GM19023 (cell line): ENCODE data around the gene GNA12.

Experiments
- ATAC-seq: cut with Tn5 transposase; IDR thresholded peaks from one replicate; pipeline ENCODE4 v1.9.1; 2021; ENCODE audit warnings: mild to moderate bottlenecking, moderate library complexity; ENCODE audit not compliant: unreplicated experiment

Gene GNA12

DNA sequence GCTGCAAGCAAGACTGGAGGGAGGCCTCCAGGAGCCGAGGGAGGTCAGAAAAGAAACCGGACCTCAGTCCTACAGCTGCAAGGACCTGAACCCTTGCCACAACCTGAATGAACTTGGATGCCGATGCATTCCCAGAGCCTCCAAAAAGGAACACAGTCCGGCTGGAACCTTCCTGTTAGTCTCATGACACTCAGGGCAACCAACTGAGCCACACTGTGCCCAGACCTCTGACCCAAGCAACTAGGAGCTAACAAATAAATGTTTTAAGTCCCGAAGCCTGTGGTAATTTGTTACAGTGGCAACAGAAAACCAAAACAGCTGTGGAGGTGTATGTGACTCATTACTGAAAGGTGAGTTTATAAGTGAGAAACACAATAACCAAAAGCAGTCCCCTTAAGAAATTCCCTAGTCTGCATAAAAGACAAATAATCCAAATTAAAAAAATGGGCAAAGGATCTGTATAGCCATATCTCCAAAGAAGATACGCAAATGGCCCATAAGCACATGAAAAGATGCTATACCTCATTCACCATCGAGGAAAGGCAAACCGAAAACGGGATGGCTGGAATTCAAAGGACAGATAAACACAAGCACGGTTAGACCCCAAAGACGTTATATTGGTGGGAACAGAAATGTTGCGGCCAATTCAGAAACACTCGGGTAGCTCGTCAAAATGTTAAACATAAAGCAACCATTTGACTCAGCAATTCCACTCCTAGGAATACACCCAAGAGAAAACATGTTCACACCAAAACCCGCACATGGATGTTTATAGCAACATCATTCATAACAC, 24.8 kb downstream of the GNA12 start:
- no peak for ATAC-seq

DNA sequence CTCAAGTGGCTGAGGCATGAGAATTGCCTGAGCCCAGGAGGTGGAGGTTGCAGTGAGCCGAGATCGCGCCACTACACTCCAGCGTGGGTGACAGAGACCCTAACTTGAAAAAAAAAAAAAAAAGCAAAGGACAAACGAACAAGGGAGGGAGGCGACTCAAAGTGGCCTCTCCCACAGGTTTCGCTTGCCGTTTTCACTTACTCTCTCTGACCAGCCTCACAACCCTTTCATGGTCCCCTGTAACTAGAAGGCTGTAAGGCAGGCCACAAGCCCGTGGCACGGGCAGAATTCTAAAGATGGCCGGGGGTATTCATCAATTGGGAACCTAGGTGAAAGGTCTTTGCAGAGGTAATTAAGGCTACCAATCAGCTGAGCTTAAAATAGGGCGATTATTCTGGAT, 25.5 kb downstream of the GNA12 start:
- no peak for ATAC-seq

DNA sequence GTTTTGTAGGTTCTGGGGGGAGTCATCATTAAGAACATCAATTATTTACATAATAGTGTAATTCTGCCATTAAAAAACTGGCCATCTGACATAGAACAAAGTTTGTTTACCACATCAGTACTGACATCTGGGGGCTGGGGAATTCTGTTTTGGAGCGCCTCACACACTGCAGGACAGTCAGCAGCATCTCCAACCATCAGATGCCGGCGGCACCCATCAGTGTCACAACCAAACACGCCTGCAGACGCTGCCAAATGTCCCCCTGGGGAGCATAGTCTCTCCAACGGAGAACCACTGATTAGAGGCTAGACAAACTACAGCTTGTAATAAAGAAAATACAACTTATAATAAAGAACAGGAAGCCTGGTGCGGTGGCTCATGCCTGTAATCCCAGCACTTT, 26.0 kb downstream of the GNA12 start:
- ATAC-seq = no peak

DNA sequence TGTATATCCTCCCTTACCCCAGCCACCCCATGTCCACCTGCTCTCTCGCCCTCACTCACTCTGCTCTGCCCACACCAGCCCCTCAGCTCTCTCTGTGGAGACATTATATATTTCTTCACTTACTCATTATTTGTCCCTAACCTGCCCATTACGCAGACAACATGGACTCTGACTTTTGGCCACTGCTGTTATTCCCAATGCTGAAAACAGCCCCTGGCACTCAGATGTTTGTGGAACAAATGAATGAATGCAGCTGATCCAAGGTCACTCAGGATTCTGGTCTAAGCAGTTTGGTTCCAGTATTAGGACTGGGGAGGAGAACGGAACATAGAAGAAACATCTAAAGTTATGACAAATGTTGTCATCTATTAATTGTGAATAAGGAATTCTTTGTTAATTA, 26.7 kb downstream of the GNA12 start:
- no peak for ATAC-seq

DNA sequence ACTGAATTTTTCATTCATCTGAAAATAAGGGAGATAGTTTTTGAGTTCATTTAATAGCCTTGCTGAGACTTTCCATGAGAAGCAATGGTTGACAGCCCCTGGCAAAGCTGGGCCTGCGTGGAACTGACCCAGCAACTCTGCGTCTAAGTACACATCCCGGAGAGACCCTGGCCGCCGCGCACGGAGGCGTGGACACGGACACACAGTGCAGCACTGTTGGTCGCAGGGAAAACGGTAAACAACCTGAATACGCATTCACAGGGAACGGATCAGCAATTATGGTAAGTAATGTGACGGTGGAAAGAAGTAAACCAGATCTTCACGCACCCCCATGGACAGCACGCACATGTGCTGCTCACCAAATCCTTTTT, 28.2 kb downstream of the GNA12 start:
- ATAC-seq = no peak

DNA sequence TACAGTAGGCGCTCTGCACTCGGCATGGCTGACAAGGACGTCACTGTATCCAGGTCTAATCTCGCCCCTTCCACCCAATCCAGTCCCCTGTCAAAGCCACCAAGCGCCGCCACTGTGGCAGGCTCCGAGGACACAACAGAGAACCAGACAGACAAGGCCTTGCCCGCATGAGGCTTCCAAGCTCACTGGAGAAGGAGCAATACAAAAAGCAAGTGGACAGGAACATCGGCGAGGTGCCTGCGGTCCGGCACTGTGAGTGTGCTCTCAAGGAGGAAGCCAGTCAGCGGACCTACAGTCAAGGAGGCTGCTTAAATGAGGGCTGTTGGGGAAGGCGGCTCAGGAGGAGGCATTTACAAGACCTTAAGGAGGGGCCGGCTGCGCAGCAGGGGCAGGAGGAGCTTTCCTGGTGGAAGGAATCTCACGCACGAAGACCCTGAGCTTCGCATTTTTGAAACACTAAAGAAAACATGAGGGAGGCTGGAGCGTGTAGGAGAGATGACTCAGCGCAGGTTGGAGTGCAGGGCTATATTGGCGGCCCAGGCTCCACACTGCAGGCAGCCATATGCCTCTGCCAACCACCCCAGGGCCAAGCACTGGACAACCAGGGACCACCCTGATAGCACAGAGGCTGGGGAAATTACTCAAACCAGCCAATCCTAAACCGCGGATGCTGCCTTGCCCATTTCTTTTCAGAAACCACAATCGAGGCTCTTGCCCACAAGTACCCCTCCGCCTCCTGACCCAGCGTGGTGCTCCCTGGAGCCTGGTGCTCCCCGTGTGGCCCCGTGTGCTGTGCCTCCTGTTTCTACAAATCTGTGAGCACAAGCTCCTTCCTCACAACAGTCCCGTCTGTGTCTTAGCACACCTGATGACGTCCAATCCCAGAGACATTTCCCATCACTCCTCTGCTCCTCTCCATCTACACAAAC, 28.9 kb downstream of the GNA12 start:
- no peak for ATAC-seq

- no peak for ATAC-seq
These were observed 29.7 kb downstream of the GNA12 start for GRCh38 chr7:2814186-2814945.

- no peak for ATAC-seq
These were observed 30.5 kb downstream of the GNA12 start for GRCh38 chr7:2813350-2814185.

GRCh38 chr7:2812831-2813230, 31.3 kb downstream of the GNA12 start:
- no peak for ATAC-seq

DNA sequence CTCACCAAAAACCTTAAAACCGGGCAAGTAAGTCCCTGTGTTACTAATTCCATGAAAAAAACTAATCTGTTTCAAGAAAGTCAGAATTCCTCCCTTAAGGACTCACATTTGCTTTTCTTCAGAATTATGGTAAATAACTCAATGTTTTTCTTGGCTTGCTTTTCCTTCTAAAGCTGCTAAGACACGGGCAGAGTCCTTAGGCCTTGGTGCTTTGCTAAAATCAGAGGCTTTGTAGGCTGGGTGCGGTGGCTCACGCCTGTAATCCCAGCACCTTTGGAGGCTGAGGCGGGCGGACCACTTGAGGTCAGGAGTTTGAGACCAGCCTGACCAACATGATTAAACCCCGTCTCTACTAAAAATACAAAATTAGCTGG, 32.0 kb downstream of the GNA12 start:
- no peak for ATAC-seq

DNA sequence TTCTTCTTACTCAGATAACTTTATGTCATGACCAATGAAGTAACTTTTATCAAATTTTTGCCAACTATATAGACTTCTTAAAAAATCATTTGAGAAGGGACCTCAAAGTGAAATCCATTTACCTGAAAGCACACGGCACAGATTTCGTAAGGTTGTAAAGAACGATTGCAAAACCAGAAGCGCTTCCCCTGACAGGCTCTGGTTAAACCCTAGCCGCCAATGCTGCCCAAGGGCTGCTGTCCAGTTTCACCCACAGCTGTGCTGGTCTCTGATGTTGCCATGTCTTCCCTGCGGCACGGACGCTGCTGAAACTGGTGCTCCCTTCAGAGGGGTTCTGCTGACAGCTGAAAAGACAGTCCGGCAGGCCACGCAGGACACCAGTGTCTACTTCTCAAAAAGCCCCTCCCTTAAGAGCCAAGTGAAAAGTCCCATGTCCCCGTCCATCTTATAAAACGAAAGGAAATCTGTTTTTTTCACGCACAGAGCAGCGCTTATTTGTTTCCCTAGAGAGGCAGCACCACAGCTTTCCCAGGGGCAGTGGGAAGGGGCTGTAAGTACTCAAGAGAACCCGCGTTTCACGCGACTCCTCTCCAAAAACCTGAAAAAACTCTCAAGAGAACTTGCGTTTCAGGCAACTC, 32.5 kb downstream of the GNA12 start:
- ATAC-seq = no peak

- no peak for ATAC-seq
These were observed 33.3 kb downstream of the GNA12 start for GRCh38 chr7:2810682-2811415.

GRCh38 chr7:2809903-2810625, 34.0 kb downstream of the GNA12 start:
- ATAC-seq = no peak

DNA sequence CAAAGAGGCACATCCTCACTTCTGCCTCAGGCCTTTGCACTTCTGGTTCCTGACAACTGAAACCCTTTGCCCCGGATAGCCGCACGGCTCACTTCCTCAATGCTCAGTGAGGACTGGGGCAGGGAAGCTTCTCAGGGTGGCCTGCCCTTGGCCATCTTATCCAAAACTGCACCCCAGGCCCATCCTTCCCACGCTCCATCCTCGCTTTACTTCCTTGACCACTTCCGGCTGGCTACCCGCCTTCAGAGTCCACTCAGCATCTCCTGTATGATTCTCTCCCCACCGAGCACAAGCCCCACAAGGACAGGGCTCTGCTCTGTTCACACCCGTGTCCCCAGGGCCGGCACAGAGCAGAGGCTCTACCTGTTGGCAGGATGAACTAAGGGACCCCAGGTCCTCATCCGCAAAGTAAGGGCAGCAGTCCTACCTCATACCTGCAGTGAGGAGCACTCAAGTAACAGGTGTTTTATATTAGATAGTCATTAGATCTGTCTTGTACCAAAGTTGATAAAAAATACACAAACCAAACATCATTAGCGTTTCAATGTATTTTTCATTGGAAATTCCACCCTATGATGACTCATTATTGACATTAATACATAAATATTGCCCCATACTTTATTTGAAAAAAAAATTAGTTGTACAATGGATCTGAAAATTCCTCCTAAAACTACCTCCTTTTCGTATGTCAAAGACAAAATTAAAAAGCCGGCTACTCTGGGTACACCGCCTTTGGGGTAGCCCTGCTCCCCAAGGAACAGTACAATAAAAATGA, 35.0 kb downstream of the GNA12 start:
- peak; percentile 55 for ATAC-seq

DNA sequence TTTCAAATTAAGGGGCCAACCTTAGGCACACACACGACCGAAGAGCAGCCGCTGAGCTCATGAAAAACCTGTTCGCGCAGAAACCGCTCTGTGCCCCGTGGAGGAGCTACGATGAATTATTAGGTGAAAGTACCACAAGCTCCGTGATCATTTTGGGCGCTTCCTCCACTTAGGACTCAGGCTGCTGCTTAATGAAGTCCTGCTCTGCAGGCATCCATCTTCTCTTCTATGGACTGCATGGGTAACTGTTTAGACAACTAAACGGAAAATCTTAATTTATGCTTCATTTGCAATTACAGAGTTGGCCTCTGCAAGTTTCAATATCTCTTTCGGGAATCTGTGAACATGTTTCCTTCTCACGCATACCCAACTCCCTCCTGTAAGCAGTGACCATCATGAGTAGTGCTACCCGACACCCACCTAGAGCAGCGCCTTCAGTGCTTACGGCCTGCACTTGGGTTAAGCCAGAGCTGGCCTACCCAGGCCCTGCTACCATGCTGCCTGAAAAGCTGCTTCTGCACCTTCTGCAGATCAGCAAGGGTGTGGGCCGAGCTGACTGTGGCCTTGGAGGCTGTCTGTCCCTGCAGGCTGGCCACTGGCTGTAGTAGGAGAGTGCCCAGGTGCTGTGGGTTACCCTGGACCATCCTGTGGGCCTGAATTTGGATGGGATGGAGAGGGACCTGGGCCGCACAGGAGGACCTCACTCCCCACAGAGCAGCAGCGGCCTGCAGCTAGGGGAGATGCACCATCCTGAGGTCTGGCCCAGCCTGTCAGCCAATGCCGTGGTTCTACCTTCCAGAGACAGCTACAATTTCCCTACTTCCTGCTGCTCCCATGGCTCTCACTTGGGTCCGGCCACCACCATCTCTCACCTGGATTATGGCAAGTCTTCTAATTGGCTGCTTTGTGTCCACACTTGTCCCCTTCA, 36.0 kb downstream of the GNA12 start:
- ATAC-seq = no peak

- no peak for ATAC-seq
These were observed 36.7 kb downstream of the GNA12 start for GRCh38 chr7:2807460-2807844.

- ATAC-seq = no peak
These were observed 37.5 kb downstream of the GNA12 start for GRCh38 chr7:2806571-2806970.
